IMR-90 (cell line): ENCODE measurements around the gene TWIST1. TPM values are rescaled to one million over a fixed set of nuclear protein-coding genes. Genes with fewer than 3 reads are reported as not detected.
A peak's percentile ranks its signal among the peaks of the same experiment; 100 is the strongest.

Experiments used
- ATAC-seq: fragments of 200-7000 bp; cut with Tn5 transposase; 2 replicates; pipeline ENCODE4 v1.9.1; 2020; ENCODE audit warnings: low read depth, mild to moderate bottlenecking, moderate library complexity
- BruUV-seq: library from RNA; stranded (reverse); fragments of 400-500 nt; replicated peaks from 2 replicates; lab custom pipeline; 2021; lab: Mats Ljungman, UMichigan
- CTCF ChIA-PET: fragments of 300-600 bp; formaldehyde crosslinking; extraction: SDS; loops from one replicate; lab custom pipeline; 2021; ENCODE audit warnings: antibody characterized with exemption; lab: Yijun Ruan, JAX
- POLR2A ChIA-PET: fragments of 300-600 bp; sonication (Branson Sonifier 250); formaldehyde crosslinking; loops from one replicate; lab custom pipeline; 2022; ENCODE audit warnings: antibody characterized with exemption; ENCODE audit not compliant: unreplicated experiment; lab: Charles Lee
- DNase-seq: peaks from one replicate; pipeline ENCODE4 v3.0.0; 2013
- H2AFZ ChIP-seq: replicated peaks from 2 replicates; pipeline ENCODE3; 2013; ENCODE audit warnings: low read length, mild to moderate bottlenecking; ENCODE audit not compliant: poor library complexity
- H2AK5ac ChIP-seq: 2 replicates; pipeline ENCODE4 v1.6.1; 2013; ENCODE audit warnings: low read depth, low read length, inconsistent platforms
- H2AK9ac ChIP-seq: replicated peaks from 2 replicates; pipeline ENCODE3; 2013; ENCODE audit warnings: mild to moderate bottlenecking, low read depth, low read length, moderate library complexity; ENCODE audit not compliant: poor library complexity
- H2BK120ac ChIP-seq: 2 replicates; pipeline ENCODE4 v1.6.1; 2013; ENCODE audit warnings: low read depth, low read length, inconsistent platforms
- H2BK15ac ChIP-seq: 3 replicates; pipeline ENCODE4 v1.6.1; 2013; ENCODE audit warnings: low read depth, low read length, inconsistent platforms
- H2BK20ac ChIP-seq: 2 replicates; pipeline ENCODE4 v1.6.1; 2013; ENCODE audit warnings: low read depth, mild to moderate bottlenecking, inconsistent platforms, low read length, moderate library complexity
- H2BK5ac ChIP-seq: 2 replicates; pipeline ENCODE4 v1.6.1; 2013; ENCODE audit warnings: mild to moderate bottlenecking, low read depth, low read length, inconsistent platforms; ENCODE audit not compliant: poor library complexity, severe bottlenecking
- H3K14ac ChIP-seq: replicated peaks from 2 replicates; pipeline ENCODE4 v1.6.1; 2013; ENCODE audit warnings: low read depth, low read length, inconsistent platforms
- H3K18ac ChIP-seq: 2 replicates; pipeline ENCODE4 v1.6.1; 2013; ENCODE audit warnings: low read depth, low read length, control low read depth
- H3K23ac ChIP-seq: 2 replicates; pipeline ENCODE4 v1.6.1; 2013; ENCODE audit warnings: low read depth, low read length, inconsistent platforms
- H3K27ac ChIP-seq: 2 replicates; pipeline ENCODE4 v1.5.1; 2013; ENCODE audit warnings: mild to moderate bottlenecking, control low read depth, low read length; ENCODE audit not compliant: insufficient read depth
- H3K27me3 ChIP-seq: 2 replicates; pipeline ENCODE4 v1.6.1; 2013; ENCODE audit warnings: low read length; ENCODE audit not compliant: control insufficient read depth, insufficient read depth
- H3K36me3 ChIP-seq: 2 replicates; pipeline ENCODE4 v1.6.1; 2013; ENCODE audit warnings: low read length, mixed read lengths; ENCODE audit not compliant: control insufficient read depth, insufficient read depth
- H3K4ac ChIP-seq: 2 replicates; pipeline ENCODE4 v1.6.1; 2013; ENCODE audit warnings: low read depth, low read length, inconsistent platforms
- H3K4me1 ChIP-seq: 2 replicates; pipeline ENCODE4 v1.6.1; 2013; ENCODE audit warnings: low read length, mixed read lengths; ENCODE audit not compliant: control insufficient read depth, insufficient read depth
- H3K4me2 ChIP-seq: 2 replicates; pipeline ENCODE4 v1.6.1; 2013; ENCODE audit warnings: low read depth, mild to moderate bottlenecking, control low read depth, low read length, moderate library complexity
- H3K4me3 ChIP-seq: 2 replicates; pipeline ENCODE4 v1.5.1; 2013; ENCODE audit warnings: low read depth, mild to moderate bottlenecking, control low read depth, low read length, moderate library complexity; ENCODE audit not compliant: insufficient read depth
- H3K56ac ChIP-seq: 2 replicates; pipeline ENCODE4 v1.6.1; 2013; ENCODE audit warnings: low read length, inconsistent platforms; ENCODE audit not compliant: insufficient read depth; ENCODE audit errors: extremely low read depth
- H3K79me1 ChIP-seq, 2 experiments: 2 replicates each; pipeline ENCODE4 v1.6.1; 2013; ENCODE audit warnings: low read length in 2 of 2, inconsistent platforms in 1 of 2, low read depth in 1 of 2
- H3K9ac ChIP-seq: 2 replicates; pipeline ENCODE4 v1.6.1; 2013; ENCODE audit warnings: low read depth, low read length, control low read depth
- H3K9me1 ChIP-seq: 2 replicates; pipeline ENCODE4 v1.6.1; 2013; ENCODE audit warnings: low read length, inconsistent platforms; ENCODE audit not compliant: insufficient read depth
- H3K9me3 ChIP-seq: 2 replicates; pipeline ENCODE4 v1.6.1; 2013; ENCODE audit warnings: low read length; ENCODE audit not compliant: control insufficient read depth, insufficient read depth
- H4K20me1 ChIP-seq: 2 replicates; pipeline ENCODE4 v1.6.1; 2013; ENCODE audit warnings: low read length, inconsistent platforms; ENCODE audit not compliant: insufficient read depth
- H4K5ac ChIP-seq: 2 replicates; pipeline ENCODE4 v1.6.1; 2013; ENCODE audit warnings: mild to moderate bottlenecking, low read depth, low read length, control low read depth
- H4K8ac ChIP-seq, 2 experiments: 2 replicates each; pipeline ENCODE4 v1.6.1; 2013; ENCODE audit warnings: low read depth in 2 of 2, low read length in 2 of 2, control low read depth in 1 of 2, inconsistent platforms in 1 of 2
- H4K91ac ChIP-seq: 2 replicates; pipeline ENCODE4 v1.6.1; 2013; ENCODE audit warnings: low read depth, low read length, inconsistent platforms; ENCODE audit not compliant: insufficient read depth
- CEBPB ChIP-seq: IDR thresholded peaks from 2 replicates; pipeline ENCODE4 v1.6.1; 2012; ENCODE audit warnings: low read depth, low read length, improper control_type of control experiment
- CHD1 ChIP-seq: IDR thresholded peaks from 2 replicates; pipeline ENCODE4 v1.6.1; 2012; ENCODE audit warnings: low read depth, low read length, improper control_type of control experiment
- FOS ChIP-seq: fragments of 150-350 bp; IDR thresholded peaks from 2 replicates; pipeline ENCODE4 v1.6.1; 2016; ENCODE audit warnings: low read depth, low read length
- MAZ ChIP-seq: IDR thresholded peaks from 2 replicates; pipeline ENCODE4 v1.6.1; 2012; ENCODE audit warnings: low read depth, mild to moderate bottlenecking, low read length, improper control_type of control experiment, moderate library complexity, borderline replicate concordance
- POLR2A ChIP-seq: IDR thresholded peaks from 2 replicates; pipeline ENCODE4 v1.6.1; 2012; ENCODE audit warnings: mild to moderate bottlenecking, low read depth, low read length
- RAD21 ChIP-seq: IDR thresholded peaks from 2 replicates; pipeline ENCODE4 v1.6.1; 2012; ENCODE audit warnings: low read length, improper control_type of control experiment
- RCOR1 ChIP-seq: IDR thresholded peaks from 2 replicates; pipeline ENCODE4 v1.6.1; 2012; ENCODE audit warnings: mild to moderate bottlenecking, low read length, improper control_type of control experiment; ENCODE audit not compliant: insufficient replicate concordance
- RFX5 ChIP-seq: IDR thresholded peaks from 2 replicates; pipeline ENCODE4 v1.8.0; 2012; ENCODE audit warnings: low read depth, mild to moderate bottlenecking, low read length, moderate library complexity
- SMC3 ChIP-seq: fragments of 150-350 bp; IDR thresholded peaks from 2 replicates; pipeline ENCODE4 v1.6.1; 2016; ENCODE audit warnings: low read depth, mild to moderate bottlenecking, antibody characterized with exemption, low read length, moderate library complexity
- USF2 ChIP-seq: fragments of 150-350 bp; IDR thresholded peaks from 2 replicates; pipeline ENCODE4 v1.6.1; 2017; ENCODE audit warnings: mild to moderate bottlenecking, antibody characterized with exemption, low read length, low read depth
- WGBS, 2 experiments: methylation state at CpG; one replicate each; pipeline versions ENCODE4 v1.1.5 to v1.1.7; 2013; ENCODE audit warnings: missing lambda C conversion rate in 2 of 2; ENCODE audit not compliant: insufficient read length in 1 of 2; ENCODE audit errors: extremely low coverage in 2 of 2; 5-methylcytosine and 5-hydroxymethylcytosine counted together
- dilution Hi-C: fragments of 300-500 bp; cut with HindIII; formaldehyde crosslinking; loops from one replicate; pipeline ENCODE4 v1.14.3; 2018; ENCODE audit warnings: low sequenced_read_pairs; ENCODE audit not compliant: unreplicated experiment
- in situ Hi-C: fragments of 300-500 bp; cut with MboI; formaldehyde crosslinking; loops from 3 replicates; pipeline ENCODE4 v1.14.3; 2019; ENCODE audit warnings: low sequenced_read_pairs, inconsistent platforms, mixed read lengths
- intact Hi-C: fragments of 100-400 bp; cut with micrococcal nuclease; formaldehyde crosslinking; loops from 2 replicates; pipeline ENCODE4 v1.10.0; 2022
- polyA plus RNA-seq, 3 experiments: library from polyadenylated mRNA; depleted of rRNA; stranded (reverse); fragments of >200 nt; gene quantifications; 2 replicates each; pipeline ENCODE4 v1.2.3, GENCODE V29; 2012; ENCODE audit warnings: low replicate concordance in 1 of 3
- total RNA-seq: library from RNA; depleted of rRNA; stranded (reverse); fragments of >200 nt; gene quantifications from 2 replicates; pipeline ENCODE4 v1.2.3, GENCODE V29; 2012

Gene TWIST1
- total and polyA plus RNA-seq, 2 of the 4 experiments (the other 2 are of a cell fraction) = 5.4 to 42.3 TPM

- ATAC-seq (no peak), DNase-seq (no peak)
- 0 out of 2 replicates have a peak overlapping the region, but pooled peaks have one; percentile 46 for H3K23ac ChIP-seq
- no peak overlapping the region for H3K4ac ChIP-seq
- no peak overlapping the region for H4K91ac ChIP-seq
- no peaks in the 10 kb centered on the region for H3K9me1 ChIP-seq
- CTCF ChIA-PET = interaction anchor here (0.6 kb wide), 1 partner anchor 128 kb away, joined by 4 read pairs; no protein-coding TSS in a partner anchor
- H3K79me1 ChIP-seq = peaks cover 7 to 22% of the 10 kb centered on the region in 2 experiments; a peak in 3 of 4 replicates
- in situ Hi-C loops = loop anchor here (5.0 to 25.0 kb wide), 3 partner anchors 322 to 758 kb away; no protein-coding TSS in a partner anchor
- H3K9ac ChIP-seq = no peak overlapping the region
- no peak overlapping the region for H3K27ac ChIP-seq
- H3K18ac ChIP-seq = no peak overlapping the region
- H4K5ac ChIP-seq = no peak overlapping the region
- H3K36me3 ChIP-seq = no peaks in the 10 kb centered on the region
- TF ChIP-seq USF2 = no peak
- TF ChIP-seq SMC3 = no peak
- TF ChIP-seq RFX5 = no peak
- TF ChIP-seq CHD1 = no peak
- no peak for TF ChIP-seq POLR2A
- no peak for TF ChIP-seq CEBPB
- no peak for TF ChIP-seq RCOR1
- TF ChIP-seq MAZ = no peak
- no peak for TF ChIP-seq FOS
- no peak for TF ChIP-seq RAD21
- no peaks in the 10 kb centered on the region for H4K20me1 ChIP-seq
- POLR2A ChIA-PET = interaction anchor here (0.5 kb wide), 1 partner anchor 318 kb away, joined by 3 read pairs; no protein-coding TSS in a partner anchor
- intact Hi-C loops = loop anchor here (1.0 to 10.0 kb wide), 5 partner anchors 47 to 768 kb away; no protein-coding TSS in a partner anchor
- H2BK5ac ChIP-seq = no peak overlapping the region
- H2BK20ac ChIP-seq = peak overlapping the region; percentile 31; the same call in 1 of the 2 replicates
- H3K56ac ChIP-seq = no peak overlapping the region
- H3K27me3 ChIP-seq = no peaks in the 10 kb centered on the region
- no peak overlapping the region for H2AK9ac ChIP-seq
- H2BK120ac ChIP-seq = no peak overlapping the region
- WGBS, 2 experiments = 73% methylated on average over 3 of the region's 10 CpGs; no CpG with 5 or more reads in 1 of the 2 experiments
- H2AK5ac ChIP-seq = no peak overlapping the region
- no peak overlapping the region for H4K8ac ChIP-seq
- H3K4me2 ChIP-seq = no peak overlapping the region; the same call in 1 of the 2 replicates
- no peak overlapping the region for H3K4me3 ChIP-seq
- dilution Hi-C loops = no loop called here
- no peaks in the 10 kb centered on the region for H3K9me3 ChIP-seq
- H2AFZ ChIP-seq = no peak overlapping the region
- BruUV-seq = no TSS peak
- no peaks in the 10 kb centered on the region; the same call in 1 of the 2 replicates for H3K4me1 ChIP-seq
- no peak overlapping the region for H3K14ac ChIP-seq
- no peak overlapping the region for H2BK15ac ChIP-seq
Observed at GRCh38 chr7:19119870-19120486, 2.5 kb upstream of the TWIST1 start.
